ENCODE measurements around the gene ZNF608.

ZNF608 gene

GRCh38 chr5:124745928-124746915, at the start of gene ZNF608:
Gene ZNF608 (minus strand): TSS chr5:124746639. CDS start chr5:124744989, 1,650 bp downstream.
- no peak for DNase-seq

DNA sequence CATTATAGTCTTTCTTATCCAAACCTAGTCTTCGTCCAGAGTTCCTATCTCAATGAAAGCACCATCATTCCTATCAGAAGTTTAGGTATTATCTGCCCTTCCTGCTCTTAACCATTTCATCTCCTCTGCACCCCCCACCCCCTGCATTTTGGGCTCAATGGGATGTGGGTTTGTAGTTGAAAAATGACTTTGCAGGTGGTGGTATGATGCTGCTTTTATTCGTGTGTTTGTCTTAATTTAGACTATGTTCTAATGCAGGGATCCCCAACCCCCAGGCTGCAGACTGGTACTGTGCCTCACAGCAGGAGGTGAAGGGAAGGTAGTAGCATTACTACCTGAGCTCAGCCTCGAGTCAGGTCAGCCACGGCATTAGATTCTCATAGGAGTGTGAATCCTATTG, 49.4 kb upstream of the ZNF608 start:
- no peak for DNase-seq

- DNase-seq, result no peak
Observed at GRCh38 chr5:124790895-124791732, 44.7 kb upstream of the ZNF608 start.

- no peak for DNase-seq
Observed at GRCh38 chr5:124790301-124790894, 44.0 kb upstream of the ZNF608 start.

DNA sequence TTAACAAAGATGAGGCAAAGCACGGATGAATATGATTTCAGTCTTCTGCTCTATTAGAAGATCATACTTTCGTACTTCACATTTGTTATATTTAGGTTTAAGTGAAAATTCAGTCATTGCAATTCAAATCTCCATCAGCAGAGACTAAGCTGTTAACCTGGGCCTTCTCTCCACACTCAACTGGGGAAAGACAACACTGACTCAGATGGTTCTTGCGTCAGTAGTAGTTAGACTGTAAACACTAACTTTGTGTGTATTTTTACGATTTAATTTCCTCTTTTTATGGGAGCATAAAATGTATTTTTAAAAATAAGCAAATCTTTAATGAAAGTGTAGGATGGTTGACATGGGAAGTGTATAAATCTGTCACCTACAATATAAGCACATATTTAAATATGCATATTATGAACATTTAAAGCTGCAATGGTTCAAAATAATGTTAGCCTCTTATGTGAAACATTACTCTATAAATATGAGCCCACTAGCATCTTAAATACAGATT, 42.7 kb upstream of the ZNF608 start:
- no peak for DNase-seq

- no peak for DNase-seq
Observed at GRCh38 chr5:124783794-124784193, 37.4 kb upstream of the ZNF608 start.

GRCh38 chr5:124783285-124783684, 36.8 kb upstream of the ZNF608 start:
- DNase-seq, result no peak

GRCh38 chr5:124782262-124782661, 35.8 kb upstream of the ZNF608 start:
- DNase-seq, result no peak

DNA sequence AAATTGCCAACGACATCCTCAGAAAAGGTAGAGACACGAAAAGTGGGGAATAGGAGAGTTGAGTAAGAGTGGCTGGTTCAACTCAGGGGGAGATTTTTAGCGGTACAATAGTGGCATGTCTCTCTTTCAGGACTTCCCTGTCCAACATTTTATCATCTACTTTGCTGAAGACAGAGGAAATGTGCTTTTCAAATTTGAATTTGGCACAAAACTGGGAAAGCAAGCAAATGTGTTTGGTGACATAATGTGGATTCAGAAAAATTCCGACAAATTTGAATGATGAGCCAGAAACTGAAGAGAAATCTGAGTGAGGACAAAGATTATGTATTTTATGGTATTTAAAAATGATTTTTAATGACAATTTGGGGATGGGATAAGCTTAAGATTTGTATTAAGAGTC, 33.6 kb upstream of the ZNF608 start:
- DNase-seq, result no peak

DNA sequence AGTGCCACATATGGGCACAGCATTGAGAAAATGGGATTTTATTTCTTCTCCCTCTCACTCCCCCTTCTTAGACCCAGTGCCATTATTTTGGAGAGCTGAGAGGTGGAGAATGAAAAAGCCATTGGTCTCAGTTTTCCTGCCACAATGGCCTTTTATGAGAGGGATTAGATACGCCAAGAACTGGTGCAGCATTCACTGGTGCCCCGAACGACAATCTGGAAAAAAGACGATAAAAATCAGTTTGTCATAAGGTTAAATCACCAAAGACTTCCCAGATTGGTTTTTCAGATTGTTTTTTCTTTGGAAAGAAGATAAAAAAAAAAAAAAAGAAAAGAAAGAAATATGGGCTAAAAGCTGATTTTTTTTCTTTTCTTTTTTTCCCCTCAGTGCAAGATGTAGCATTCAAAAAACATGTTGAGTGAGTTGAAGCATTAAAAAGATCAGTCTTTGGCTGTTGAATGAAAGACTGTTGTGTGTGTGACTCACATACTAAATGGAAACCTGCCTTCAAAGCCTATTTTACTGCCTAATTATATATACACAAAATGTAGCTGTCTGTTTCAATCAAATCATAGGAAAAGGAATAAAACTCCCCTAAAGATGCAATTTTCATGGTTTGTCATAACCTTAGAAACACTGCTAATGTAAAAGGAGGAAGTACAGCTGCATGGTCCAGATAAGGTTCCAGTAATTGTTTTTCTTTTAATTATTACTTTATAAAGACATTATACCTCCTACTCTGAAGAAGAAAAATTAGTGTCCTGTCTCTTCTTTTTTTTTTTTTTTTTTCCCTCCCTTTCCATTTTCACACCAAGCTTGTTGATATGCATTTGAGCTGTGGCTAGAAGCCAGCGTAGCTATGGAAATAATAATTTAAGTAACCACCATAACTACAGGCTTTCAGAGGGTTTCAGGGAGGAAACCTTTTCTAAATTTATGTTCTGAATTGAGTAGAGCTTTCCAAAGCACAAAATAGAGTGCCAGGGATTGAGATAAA, 27.2 kb upstream of the ZNF608 start:
- DNase-seq, result no peak

GRCh38 chr5:124772457-124773200, 26.2 kb upstream of the ZNF608 start:
- no peak for DNase-seq

GRCh38 chr5:124771761-124772160, 25.3 kb upstream of the ZNF608 start:
- no peak for DNase-seq

DNA sequence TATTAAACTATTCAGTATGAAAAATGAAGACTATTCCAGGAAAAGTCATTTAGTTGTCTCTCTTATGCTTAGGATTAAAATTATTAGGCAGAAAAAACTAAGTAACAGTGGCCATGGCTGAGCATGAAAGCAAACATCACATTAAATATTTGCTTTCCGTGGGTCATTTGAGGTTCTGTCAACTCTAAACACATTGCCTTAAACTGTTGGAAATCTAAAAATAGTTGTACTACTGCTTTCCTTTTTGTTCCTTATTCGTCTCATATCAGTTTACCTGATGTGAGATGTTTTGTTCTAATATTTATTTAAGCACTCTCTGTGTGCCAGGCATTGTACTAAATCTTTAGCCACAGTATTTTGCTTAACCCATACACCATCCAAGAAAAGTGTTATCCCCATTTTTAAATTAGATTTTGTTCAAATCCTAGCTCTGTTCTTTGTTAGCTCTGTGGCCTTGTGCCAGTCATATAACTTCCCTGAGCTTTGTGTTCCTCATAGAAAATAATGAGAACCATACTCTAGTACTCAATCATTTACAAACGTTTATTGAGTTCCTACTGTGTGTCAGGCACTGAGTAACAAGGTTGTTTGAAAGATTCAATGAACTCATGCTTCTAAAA, 18.7 kb upstream of the ZNF608 start:
- DNase-seq, result no peak

GRCh38 chr5:124764585-124764984, 18.1 kb upstream of the ZNF608 start:
- DNase-seq, result no peak

- DNase-seq, result no peak
Observed at GRCh38 chr5:124761010-124761409, 14.6 kb upstream of the ZNF608 start.

GRCh38 chr5:124760608-124761007, 14.2 kb upstream of the ZNF608 start:
- DNase-seq, result no peak

DNA sequence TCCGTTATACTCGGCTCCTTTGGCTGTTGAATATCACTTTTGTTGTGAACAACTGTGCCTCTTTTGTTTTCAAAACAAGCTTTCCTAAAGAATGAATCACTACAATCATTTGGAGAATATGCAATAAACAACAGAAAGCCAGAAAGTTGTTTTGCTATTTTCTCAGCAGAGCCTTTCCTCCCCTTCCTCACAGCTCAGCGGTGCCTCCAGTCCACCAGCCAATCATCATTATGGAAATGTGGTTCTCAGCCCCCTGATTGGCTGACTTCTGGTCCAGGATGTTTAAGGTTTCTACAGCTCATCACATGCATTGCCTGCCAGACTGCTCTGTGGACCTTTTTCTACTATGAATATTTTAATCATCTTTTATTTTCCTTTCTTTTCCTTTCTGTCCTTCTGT, 9.1 kb upstream of the ZNF608 start:
- DNase-seq, result no peak

DNA sequence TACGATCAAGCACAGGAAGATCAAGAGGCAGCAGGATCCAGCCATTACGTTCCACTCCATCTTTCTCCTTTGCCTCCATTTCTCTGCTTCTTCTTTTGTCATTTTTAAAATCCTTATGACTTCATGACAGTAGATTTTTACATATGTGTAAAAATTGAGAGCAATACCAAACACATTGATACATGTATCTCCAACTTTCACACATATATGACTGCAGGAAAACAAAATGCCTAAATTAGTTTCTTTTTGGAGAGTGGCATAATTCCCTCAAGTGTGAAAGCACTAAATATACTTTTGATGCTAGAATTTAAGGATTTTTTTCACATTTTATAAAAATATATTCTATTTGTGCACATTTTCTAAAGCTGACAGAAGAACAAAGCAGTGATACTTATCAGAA, 8.6 kb upstream of the ZNF608 start:
- no peak for DNase-seq

DNA sequence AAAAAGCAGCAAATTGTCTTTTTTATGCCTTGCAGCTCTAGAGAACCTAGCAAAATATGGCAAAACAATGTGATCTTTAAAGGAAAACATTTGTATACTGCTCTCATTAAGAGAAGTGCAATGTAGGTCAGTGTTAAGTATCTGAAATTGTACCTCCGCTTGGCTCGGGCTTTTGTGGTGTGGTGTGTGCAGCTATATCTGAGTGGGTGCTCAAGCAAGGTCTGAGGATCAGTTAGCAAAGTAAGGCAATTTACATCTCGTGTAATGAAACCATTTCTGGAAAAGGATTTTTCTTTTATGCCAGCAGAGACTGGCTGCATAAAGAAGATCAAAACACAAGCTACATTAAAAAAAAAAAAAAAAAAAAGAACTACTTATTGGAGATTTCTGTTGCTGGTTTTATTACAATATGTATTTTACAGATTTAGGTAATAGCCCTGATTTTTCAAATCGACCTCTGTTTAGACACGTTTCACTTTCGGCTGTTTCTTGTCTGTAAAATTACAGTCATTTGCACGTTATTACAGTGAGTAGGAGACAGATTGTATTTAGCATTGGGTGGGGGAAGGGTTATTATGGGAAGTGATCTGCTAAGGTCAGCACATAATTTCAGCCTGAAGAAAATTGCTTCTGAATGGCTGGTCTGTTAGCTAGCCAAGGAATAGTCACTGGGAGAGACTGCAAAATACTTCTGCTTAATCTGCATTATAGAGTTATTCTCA, 7.9 kb upstream of the ZNF608 start:
- DNase-seq, result no peak
